NT2/D1 (cell line): Measurements from ENCODE around the gene BCAT1.
"Not testable (repeated sequence)": the region's sequence is repeated elsewhere in the genome, so short reads cannot be mapped to it uniquely, and the experiment has no call there.

ENCODE experiments used
- DNase-seq: peaks from one replicate; pipeline ENCODE4 v3.0.0-alpha.2; 2011; ENCODE audit warnings: low read depth, low spot score
- H3K27me3 ChIP-seq: 2 replicates; pipeline ENCODE4 v1.6.0; 2011; ENCODE audit warnings: mild to moderate bottlenecking; ENCODE audit not compliant: insufficient read length, insufficient read depth
- H3K36me3 ChIP-seq: 2 replicates; pipeline ENCODE4 v1.6.1; 2011; ENCODE audit warnings: mild to moderate bottlenecking, low read length, mixed read lengths; ENCODE audit not compliant: insufficient read depth, insufficient read length
- H3K4me1 ChIP-seq: 2 replicates; pipeline ENCODE4 v1.5.1; 2011; ENCODE audit not compliant: insufficient read depth, insufficient read length
- H3K4me3 ChIP-seq: 2 replicates; pipeline ENCODE4 v1.5.1; 2011; ENCODE audit warnings: low read depth; ENCODE audit not compliant: insufficient read length
- H3K9ac ChIP-seq: 2 replicates; pipeline ENCODE4 v1.6.0; 2011; ENCODE audit warnings: low read depth; ENCODE audit not compliant: insufficient read length
- H3K9me3 ChIP-seq: 2 replicates; pipeline ENCODE4 v1.5.1; 2011; ENCODE audit warnings: mild to moderate bottlenecking, low read length; ENCODE audit not compliant: insufficient read depth
- SUZ12 ChIP-seq: IDR thresholded peaks from 2 replicates; pipeline ENCODE4 v1.6.1; 2011; ENCODE audit not compliant: insufficient read length, insufficient read depth; ENCODE audit errors: extremely low read depth
- YY1 ChIP-seq: IDR thresholded peaks from 2 replicates; pipeline ENCODE4 v1.6.1; 2011; ENCODE audit not compliant: insufficient read length, insufficient read depth
- ZNF274 ChIP-seq: IDR thresholded peaks from 2 replicates; pipeline ENCODE4 v1.6.1; 2011; ENCODE audit warnings: mild to moderate bottlenecking, low read depth, low read length

Gene BCAT1

GRCh38 chr12:24852420-24852819, 96.5 kb downstream of the BCAT1 start:
- Histone ChIP-seq H3K9me3 (0 out of 2 replicates have a peak, but pooled peaks cover 4% of the 10 kb centered on the region), H3K27me3 (no peaks in the 10 kb centered on the region), H3K9ac (no peak overlapping the region), H3K4me3 (no peak overlapping the region), H3K36me3 (peaks cover 60% of the 10 kb centered on the region), H3K4me1 (no peaks in the 10 kb centered on the region)
- TF ChIP-seq ZNF274 (no peak), SUZ12 (no peak), YY1 (no peak)
- DNase-seq = no peak

GRCh38 chr12:24851883-24852282, 97.0 kb downstream of the BCAT1 start:
- not testable (repeated sequence) for H3K9ac ChIP-seq, DNase-seq, H3K4me1 ChIP-seq, H3K9me3 ChIP-seq, H3K4me3 ChIP-seq, H3K27me3 ChIP-seq
- peaks cover 59% of the 10 kb centered on the region for H3K36me3 ChIP-seq

GRCh38 chr12:24851341-24851740, 97.6 kb downstream of the BCAT1 start:
- no peaks in the 10 kb centered on the region for H3K4me1 ChIP-seq
- H3K9ac ChIP-seq = no peak overlapping the region
- H3K4me3 ChIP-seq = no peak overlapping the region
- 0 out of 2 replicates have a peak, but pooled peaks cover 4% of the 10 kb centered on the region for H3K9me3 ChIP-seq
- TF ChIP-seq YY1 = no peak
- TF ChIP-seq ZNF274 = no peak
- no peak for TF ChIP-seq SUZ12
- peaks cover 59% of the 10 kb centered on the region for H3K36me3 ChIP-seq
- no peaks in the 10 kb centered on the region for H3K27me3 ChIP-seq
- DNase-seq = no peak

DNA sequence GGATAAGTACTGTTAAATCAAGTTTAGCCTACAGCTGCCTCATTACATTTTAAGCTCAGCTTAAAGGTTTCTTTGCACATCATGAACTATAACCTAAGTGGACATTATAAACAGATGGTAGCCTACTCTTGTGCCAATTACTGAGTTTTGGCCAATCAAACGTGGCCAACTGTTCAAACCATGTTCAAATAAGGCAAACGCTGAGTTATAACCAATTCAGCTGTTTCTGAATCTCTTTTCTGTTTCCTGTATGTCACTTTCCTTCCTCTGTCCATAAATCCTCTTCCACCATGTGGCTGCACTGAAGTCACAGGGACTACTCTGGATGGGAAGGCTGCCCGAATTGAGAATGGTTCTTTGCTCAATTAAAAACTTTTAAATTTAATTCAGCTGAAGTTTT, 98.4 kb downstream of the BCAT1 start:
- no peak for DNase-seq
- Histone ChIP-seq H3K4me3 (no peak overlapping the region), H3K9me3 (0 out of 2 replicates have a peak, but pooled peaks cover 4% of the 10 kb centered on the region), H3K36me3 (peaks cover 62% of the 10 kb centered on the region), H3K4me1 (no peaks in the 10 kb centered on the region), H3K27me3 (no peaks in the 10 kb centered on the region), H3K9ac (no peak overlapping the region)
- TF ChIP-seq ZNF274 (no peak), YY1 (no peak), SUZ12 (no peak)

- no peak overlapping the region for H3K4me3 ChIP-seq
- H3K27me3 ChIP-seq = no peaks in the 10 kb centered on the region
- H3K9ac ChIP-seq = no peak overlapping the region
- H3K4me1 ChIP-seq = no peaks in the 10 kb centered on the region
- no peak for TF ChIP-seq ZNF274
- no peak for TF ChIP-seq YY1
- no peak for TF ChIP-seq SUZ12
- H3K36me3 ChIP-seq = peaks cover 62% of the 10 kb centered on the region
- 0 out of 2 replicates have a peak, but pooled peaks cover 4% of the 10 kb centered on the region for H3K9me3 ChIP-seq
- DNase-seq = no peak
Observed at GRCh38 chr12:24848941-24849477, 99.9 kb downstream of the BCAT1 start.

DNA sequence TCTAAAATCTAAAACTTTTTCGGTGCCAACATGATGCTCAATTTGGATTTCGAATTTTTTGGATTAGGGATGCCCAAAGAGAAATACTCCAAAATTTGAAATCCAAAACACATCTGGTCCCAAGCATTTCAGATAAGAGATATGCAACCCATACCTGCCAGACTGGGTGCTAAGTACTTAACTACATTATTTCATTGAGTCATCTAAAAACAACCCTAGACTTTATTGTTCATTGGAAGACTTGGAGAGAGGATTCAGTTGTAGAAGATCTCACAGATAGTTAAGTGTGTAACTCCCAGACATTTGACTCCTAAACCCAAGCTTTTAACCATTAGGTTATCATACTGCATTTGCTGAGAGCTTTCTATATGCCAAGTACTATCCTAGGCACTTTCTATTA, 102.2 kb downstream of the BCAT1 start:
- peaks cover 78% of the 10 kb centered on the region for H3K36me3 ChIP-seq
- no peak overlapping the region for H3K9ac ChIP-seq

GRCh38 chr12:24845615-24846014, 103.3 kb downstream of the BCAT1 start:
- Histone ChIP-seq H3K4me3 (no peak overlapping the region), H3K27me3 (no peaks in the 10 kb centered on the region), H3K4me1 (no peaks in the 10 kb centered on the region), H3K36me3 (peaks cover 80% of the 10 kb centered on the region), H3K9ac (no peak overlapping the region), H3K9me3 (no peaks in the 10 kb centered on the region)
- TF ChIP-seq SUZ12 (no peak), ZNF274 (no peak), YY1 (no peak)
- DNase-seq = no peak

More for the DNA sequence above, 102.2 kb downstream of the BCAT1 start:
- no peak for DNase-seq
- H3K4me3 ChIP-seq = no peak overlapping the region
- H3K9me3 ChIP-seq = no peaks in the 10 kb centered on the region
- TF ChIP-seq SUZ12 = no peak
- no peak for TF ChIP-seq YY1
- no peak for TF ChIP-seq ZNF274
- no peaks in the 10 kb centered on the region for H3K27me3 ChIP-seq
- no peaks in the 10 kb centered on the region for H3K4me1 ChIP-seq
